GM19468 (cell line): ENCODE results near the gene WNT5B.
A peak's percentile ranks its signal among the peaks of the same experiment; 100 is the strongest.
"Not testable (repeated sequence)": the region's sequence is repeated elsewhere in the genome, so short reads cannot be mapped to it uniquely, and the experiment has no call there.

ENCODE experiments used
- ATAC-seq: cut with Tn5 transposase; IDR thresholded peaks from one replicate; pipeline ENCODE4 v1.9.1; 2021; ENCODE audit warnings: mild to moderate bottlenecking, moderate library complexity, moderate number of reproducible peaks; ENCODE audit not compliant: unreplicated experiment; ENCODE audit errors: extremely low read depth

WNT5B gene

DNA sequence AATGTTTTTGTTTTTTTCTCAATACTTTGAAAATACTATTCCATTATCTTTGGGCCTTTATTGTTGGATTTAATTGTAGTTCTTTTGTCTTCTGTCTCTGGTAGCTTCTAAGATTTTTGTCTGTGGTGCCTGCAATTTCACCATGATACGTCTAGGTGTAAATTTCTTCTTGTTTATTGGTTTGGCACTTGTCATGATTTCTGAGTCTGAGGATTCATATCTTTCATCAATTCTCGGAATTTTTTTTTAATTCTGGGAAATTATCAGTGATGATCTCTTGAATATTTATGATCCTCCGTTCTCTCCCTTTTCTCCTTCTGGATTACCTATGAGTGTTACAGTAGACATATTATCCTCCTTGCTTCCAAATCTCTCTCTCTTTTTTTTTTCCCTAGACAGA lies 47.0 kb downstream of the WNT5B start:
- ATAC-seq, result no peak

DNA sequence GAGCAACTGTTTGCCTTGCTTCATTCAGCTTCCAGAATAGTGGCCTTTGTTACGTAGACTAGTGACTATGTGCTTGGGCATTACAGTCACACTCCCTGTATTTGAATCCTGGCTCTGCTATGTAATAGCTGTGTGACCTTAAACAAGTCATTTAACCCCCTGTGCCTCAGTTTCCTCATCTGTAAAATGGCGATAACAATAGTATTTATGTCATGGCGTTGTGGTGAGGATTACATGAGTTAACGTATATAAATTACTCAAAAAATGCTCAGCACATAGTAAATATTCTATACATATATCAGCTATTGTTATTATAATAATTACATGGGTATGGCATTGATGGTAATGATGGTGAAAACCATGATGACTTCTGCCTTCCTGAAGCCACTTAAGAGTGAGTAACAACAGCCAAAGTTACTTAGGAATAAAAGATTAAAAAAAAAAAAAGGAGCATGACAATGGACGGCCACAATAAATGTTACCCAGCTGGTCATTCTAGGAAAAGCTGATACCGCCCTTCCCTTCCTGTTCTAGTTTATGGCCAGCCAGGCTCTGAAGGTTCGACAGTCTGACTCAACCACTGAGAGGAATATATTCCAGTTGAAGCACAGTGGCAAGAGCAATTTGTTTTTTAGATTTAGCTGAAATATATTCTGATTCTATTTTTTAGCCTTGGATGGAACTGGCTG lies 51.9 kb downstream of the WNT5B start:
- no peak for ATAC-seq

DNA sequence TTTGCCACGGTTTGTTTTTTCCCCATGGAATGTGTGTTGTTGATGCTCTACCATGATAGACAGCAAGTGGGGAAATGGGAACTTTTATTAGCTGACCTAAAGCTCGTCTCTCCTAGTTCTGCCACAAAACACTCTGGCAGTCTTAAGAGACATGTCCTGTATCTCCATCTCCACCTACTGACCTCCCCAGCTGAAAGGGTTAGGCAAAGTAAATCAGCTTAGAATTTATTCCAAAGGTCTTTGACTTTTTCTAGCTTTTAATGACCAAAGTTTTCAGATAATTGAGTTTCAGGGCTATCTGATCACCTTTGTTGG lies 52.4 kb downstream of the WNT5B start:
- no peak for ATAC-seq

DNA sequence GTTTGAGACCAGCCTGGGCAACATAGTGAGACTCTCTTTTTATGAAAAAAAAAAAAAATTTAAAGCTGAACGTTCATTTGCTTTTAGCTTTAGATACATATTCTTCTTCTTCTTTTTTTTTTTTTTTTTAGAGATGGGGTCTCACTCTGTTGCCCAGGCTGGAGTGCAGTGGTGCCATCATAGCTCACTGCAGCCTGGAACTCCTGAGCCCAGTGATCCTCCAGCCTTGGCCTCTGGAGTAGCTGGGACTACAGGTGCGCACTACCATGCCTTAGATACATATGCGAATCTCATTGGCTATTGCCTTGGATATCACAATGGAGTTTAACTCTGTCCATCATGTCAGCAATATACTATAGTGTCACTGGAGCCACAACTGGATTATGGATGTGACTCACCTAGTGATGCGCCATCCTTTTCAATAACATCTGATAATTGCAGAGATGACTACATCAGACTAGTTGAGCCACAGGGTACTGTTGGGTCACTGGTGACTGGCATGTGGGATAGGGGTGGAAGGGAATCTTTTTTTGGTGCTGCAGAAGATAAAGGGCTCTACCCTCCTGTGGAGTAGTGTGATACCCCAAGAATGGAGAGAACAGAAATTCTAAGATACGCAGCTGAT lies 59.2 kb downstream of the WNT5B start:
- no peak for ATAC-seq

DNA sequence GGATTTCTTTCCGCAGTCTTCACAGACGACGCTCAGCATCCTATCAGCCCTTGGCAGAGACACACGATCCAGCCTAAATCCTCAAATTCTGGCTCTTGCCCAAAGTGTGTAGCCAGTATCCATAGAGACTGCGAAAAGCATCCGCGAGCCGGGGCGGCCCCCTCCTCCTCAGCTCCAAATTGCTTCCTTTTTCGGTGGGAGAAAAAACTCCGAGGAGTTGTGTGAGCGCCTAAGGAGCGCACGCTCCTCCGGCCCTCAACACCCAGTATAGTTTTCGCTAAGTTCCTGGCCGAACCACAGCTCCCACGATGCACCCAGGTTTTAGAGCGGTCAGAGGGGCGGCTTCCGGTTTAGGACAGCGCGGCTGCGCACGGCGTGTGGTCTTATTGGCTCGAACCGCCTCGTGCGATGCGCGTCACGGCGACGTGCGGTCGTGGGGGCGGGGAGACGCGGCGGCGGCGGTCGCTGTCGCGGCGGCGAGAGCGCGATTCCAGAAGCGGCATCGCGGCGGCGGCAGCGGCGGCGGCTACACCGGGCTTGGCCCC lies 61.6 kb downstream of the WNT5B start, which contains the start of gene ADIPOR2:
Gene ADIPOR2, plus strand, starts transcription at position 493 of the 545 bp plus-strand sequence. CDS start 63,274 bp downstream, outside the sequence.
- ATAC-seq, result peak; percentile 91

DNA sequence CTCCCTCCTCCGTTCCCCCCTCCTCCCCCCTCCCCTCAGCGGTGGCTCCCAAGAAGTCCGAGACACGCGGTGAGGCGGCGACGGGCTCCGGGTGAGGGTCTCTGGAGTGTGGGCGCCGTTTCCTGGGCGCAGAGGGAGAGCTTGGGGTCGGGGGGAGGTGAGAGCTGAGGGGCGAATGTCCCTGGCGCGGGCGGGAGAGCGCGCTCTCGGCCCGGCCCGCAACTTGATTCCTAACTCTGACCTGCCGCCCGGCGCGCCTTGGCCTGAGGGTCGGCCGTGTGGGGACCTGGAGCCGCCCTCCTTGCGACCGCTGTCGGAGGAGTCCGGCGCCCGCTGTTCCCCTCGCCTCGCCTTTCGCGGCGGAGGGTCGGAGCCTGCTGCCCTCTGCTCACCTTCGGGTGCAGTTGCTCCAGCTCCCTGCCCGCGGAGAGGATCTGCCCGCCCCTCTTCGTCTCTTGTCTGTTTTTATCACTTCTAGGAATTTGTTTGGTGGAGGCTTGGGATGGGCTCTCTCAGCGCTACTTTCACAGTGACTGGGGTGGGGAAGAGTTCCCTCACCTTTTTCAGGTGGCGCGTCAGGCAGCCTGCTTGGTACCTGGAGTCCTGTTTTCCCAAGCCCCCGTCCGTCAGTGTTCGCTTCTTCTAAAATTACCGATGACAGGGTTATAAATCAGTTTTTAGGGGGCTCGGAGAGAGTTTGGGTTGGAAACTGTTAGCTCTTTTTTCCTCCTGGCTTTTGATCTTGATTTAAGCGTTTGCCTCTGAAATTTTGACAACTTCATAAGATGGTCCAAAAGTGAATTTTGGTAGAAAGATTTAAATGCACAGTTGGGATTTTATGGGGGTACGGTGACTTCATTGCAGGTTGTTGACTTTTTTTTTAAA lies 62.3 kb downstream of the WNT5B start:
- ATAC-seq, result peak; percentile 4

DNA sequence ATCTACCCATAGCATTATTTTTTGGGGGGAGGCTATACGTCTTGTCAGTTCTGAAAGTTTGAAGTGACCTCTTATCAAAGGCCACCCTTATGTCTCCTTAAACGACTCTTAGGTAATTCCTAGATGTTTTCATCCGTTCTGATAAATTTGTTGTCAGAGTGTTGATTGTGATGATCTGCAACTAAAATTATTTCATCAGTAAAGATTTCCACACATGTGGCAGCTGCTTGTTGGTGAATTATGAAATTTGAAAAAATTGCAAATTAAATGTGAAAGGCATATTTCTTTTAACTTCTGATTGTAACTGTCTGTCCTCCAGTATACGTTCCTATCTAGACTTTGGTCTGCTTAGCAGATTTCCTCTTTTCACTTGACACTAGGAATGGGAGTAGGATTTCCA lies 63.2 kb downstream of the WNT5B start:
- no peak for ATAC-seq

DNA sequence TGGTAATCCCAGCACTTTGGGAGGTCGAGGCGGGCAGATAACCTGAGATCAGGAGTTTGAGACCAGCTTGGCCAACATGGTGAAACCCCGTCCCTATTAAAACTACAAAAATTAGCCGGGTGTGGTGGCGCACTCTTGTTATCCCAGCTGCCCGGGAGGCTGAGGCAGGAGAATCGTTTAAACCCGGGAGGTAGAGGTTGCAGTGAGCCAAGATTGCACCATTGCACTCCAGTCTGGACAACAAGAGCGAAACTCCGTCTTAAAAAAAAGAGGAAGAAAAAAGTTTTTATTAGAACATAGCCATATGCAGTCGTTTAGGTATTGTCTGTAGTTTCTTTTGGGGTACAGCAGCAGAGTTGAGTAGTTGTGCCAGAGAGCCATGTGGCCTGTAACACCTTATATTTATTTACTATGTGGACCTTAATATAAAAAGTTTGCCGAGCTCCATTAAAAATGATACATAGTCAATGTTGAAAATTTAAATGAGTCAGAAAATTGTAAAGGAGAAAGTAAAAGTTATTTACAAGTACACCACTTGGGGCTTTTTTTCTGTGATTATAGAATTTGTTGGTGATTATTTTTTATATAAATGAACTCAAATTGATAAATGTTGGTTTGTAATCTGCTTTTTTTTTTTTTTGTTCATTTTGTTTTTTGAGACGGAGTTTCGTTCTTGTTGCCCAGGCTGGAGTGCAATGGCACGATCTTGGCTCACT lies 64.0 kb downstream of the WNT5B start:
- no peak for ATAC-seq

DNA sequence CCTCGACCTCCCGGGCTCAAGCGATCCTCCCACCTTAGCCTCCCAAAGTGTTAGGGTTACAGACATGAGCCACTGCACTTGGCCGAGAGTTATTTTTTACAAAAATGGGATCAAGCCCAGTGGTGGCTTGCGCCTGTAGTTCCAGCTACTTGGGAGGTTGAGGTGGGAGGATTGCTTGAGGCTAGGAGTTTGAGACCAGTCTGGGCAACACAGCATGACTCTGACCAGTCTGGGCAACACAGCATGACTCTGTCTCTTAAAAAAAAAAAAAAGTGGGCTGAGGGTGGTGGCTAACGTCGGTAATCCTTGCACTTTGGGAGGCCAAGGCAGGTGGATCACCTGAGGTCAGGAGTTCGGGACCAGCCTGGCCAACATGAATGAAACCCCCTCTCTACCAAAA lies 66.1 kb downstream of the WNT5B start:
- not testable (repeated sequence) for ATAC-seq

DNA sequence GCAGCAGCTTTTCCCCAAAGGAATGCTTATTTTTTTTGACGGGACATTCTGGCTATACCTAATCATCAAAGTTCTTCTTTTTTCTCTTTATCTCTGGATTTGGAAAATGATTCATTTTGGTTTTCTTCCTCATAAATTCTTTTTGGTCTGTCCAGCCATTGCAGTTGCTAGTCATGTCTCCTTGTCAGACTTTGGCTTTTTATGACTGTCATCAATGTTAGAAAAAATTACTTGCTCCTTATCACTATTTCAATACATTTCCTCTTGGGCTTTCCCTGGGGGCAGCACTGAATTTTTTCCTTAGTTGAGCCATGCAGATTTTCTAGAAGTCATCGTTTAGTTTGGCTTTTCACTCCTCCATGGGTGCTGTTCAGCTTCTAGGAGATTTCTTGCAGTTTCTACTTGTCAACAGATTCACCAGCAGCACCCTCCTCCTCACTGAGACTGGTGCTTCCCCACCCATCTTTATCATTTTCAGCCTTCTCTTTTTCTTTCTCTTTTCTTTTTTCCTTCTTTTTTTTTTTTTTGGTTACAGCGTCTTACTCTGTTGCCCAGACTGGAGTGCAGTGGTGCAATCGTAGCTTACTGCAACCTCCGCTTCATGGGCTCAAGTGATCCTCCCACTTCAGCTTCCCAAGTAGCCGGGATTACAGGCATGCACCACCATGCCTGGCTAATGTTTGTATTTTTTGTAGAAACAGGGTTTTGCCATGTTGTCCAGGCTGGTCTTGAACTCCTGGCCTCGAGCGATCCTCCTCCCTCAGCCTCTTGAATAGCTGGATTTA lies 67.0 kb downstream of the WNT5B start:
- ATAC-seq, result no peak

DNA sequence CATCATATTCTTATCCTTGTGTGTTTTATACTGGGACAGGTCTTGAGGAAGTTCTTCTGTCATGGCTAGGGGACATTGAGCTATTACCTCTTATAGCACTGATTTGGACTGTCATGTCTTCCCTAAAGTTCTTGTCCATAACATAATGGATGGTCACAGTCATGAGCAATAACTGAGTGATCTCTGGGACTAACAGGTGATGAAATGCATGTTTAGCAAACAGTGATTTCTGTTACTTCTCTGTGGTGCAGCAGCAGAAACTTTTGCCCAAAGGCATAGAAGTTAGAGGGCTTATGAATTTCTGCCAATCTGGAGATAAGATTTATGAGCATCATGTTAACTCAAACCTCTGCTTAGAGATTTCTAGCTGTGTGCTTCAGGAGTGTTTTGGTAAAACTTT lies 67.8 kb downstream of the WNT5B start:
- no peak for ATAC-seq
